T-helper 2 cell (primary cell): ENCODE measurements around the gene LRRFIP1.
"Not testable (repeated sequence)": the region's sequence is repeated elsewhere in the genome, so short reads cannot be mapped to it uniquely, and the experiment has no call there.

ENCODE experiments used
- DNase-seq, 5 experiments: peaks; one replicate each; pipeline versions ENCODE4 v3.0.0 to v3.0.0-alpha.2; 2012 to 2022

The LRRFIP1 gene

GRCh38 chr2:237749002-237749401, 121.6 kb downstream of the LRRFIP1 start:
- no peak for DNase-seq

GRCh38 chr2:237749961-237750360, 122.6 kb downstream of the LRRFIP1 start:
- no peak for DNase-seq

GRCh38 chr2:237750441-237750840, 123.1 kb downstream of the LRRFIP1 start:
- not testable (repeated sequence) for DNase-seq

- DNase-seq, result peak in 1 of 5 experiments; percentile 85
Observed at GRCh38 chr2:237752761-237753165, 125.4 kb downstream of the LRRFIP1 start.

GRCh38 chr2:237754182-237754581, 126.8 kb downstream of the LRRFIP1 start:
- no peak for DNase-seq

- DNase-seq, result no peak
Observed at GRCh38 chr2:237754626-237755248, 127.3 kb downstream of the LRRFIP1 start.

- DNase-seq, result no peak
Observed at GRCh38 chr2:237757616-237758015, 130.2 kb downstream of the LRRFIP1 start.

GRCh38 chr2:237758185-237758584, 130.8 kb downstream of the LRRFIP1 start:
- no peak for DNase-seq

- no peak for DNase-seq
Observed at GRCh38 chr2:237759176-237759575, 131.8 kb downstream of the LRRFIP1 start.

- no peak for DNase-seq
Observed at GRCh38 chr2:237760506-237761502, 133.4 kb downstream of the LRRFIP1 start.

- not testable (repeated sequence) for DNase-seq
Observed at GRCh38 chr2:237762291-237763182, 135.2 kb downstream of the LRRFIP1 start.

GRCh38 chr2:237763812-237764211, 136.4 kb downstream of the LRRFIP1 start:
- DNase-seq, result no peak

GRCh38 chr2:237765122-237765521, 137.7 kb downstream of the LRRFIP1 start:
- not testable (repeated sequence) for DNase-seq

GRCh38 chr2:237765875-237766274, 138.5 kb downstream of the LRRFIP1 start:
- DNase-seq, result no peak

GRCh38 chr2:237766340-237766739, 139.0 kb downstream of the LRRFIP1 start:
- DNase-seq, result no peak

GRCh38 chr2:237772513-237772912, 145.1 kb downstream of the LRRFIP1 start:
- no peak for DNase-seq

GRCh38 chr2:237773826-237774225, 146.4 kb downstream of the LRRFIP1 start:
- no peak for DNase-seq

- peak in 2 of 5 experiments; percentile 25 to 51 for DNase-seq
Observed at GRCh38 chr2:237774811-237775553, 147.6 kb downstream of the LRRFIP1 start.

GRCh38 chr2:237779521-237779920, 152.1 kb downstream of the LRRFIP1 start:
- DNase-seq, result no peak

GRCh38 chr2:237782181-237782580, 154.8 kb downstream of the LRRFIP1 start:
- DNase-seq, result no peak

GRCh38 chr2:237783678-237784077, 156.3 kb downstream of the LRRFIP1 start:
- DNase-seq, result not testable (repeated sequence)

GRCh38 chr2:237786936-237787335, 159.5 kb downstream of the LRRFIP1 start:
- DNase-seq, result no peak
